ENCODE results near the gene SCD5. TPM values are rescaled to one million over a fixed set of nuclear protein-coding genes. Genes with fewer than 3 reads are reported as not detected.

SCD5 gene
- total and polyA plus RNA-seq, 2 of the 13 experiments (the other 11 are each of a cell fraction or from before 2014, with no cell fraction given), result not detected

DNA sequence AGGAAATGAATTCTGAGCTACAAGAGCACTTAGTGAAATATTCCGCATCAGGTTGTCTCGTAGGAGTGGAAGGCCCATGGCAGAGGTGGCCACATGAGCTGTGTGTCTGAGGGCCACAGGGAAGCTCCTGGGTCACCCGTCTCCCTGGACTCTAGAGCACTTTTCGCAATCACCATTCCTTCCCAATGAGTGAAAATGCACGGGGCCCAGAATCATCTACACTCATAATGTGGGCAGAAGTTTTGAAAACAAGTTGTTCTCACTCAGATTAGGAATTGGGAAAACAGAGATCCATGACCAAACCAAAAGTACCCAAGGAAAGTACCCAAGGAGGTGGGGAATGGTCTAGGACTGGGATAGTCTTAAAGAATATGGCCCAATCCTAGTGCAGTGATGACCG is 94.4 kb downstream of the SCD5 start (continued):
- TF ChIP-seq, protein P1, sequence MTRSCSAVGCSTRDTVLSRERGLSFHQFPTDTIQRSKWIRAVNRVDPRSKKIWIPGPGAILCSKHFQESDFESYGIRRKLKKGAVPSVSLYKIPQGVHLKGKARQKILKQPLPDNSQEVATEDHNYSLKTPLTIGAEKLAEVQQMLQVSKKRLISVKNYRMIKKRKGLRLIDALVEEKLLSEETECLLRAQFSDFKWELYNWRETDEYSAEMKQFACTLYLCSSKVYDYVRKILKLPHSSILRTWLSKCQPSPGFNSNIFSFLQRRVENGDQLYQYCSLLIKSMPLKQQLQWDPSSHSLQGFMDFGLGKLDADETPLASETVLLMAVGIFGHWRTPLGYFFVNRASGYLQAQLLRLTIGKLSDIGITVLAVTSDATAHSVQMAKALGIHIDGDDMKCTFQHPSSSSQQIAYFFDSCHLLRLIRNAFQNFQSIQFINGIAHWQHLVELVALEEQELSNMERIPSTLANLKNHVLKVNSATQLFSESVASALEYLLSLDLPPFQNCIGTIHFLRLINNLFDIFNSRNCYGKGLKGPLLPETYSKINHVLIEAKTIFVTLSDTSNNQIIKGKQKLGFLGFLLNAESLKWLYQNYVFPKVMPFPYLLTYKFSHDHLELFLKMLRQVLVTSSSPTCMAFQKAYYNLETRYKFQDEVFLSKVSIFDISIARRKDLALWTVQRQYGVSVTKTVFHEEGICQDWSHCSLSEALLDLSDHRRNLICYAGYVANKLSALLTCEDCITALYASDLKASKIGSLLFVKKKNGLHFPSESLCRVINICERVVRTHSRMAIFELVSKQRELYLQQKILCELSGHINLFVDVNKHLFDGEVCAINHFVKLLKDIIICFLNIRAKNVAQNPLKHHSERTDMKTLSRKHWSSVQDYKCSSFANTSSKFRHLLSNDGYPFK (CRISPR knock-in tag; IDR thresholded peaks at IDR 0.05; ENCODE audit: borderline replicate concordance), result no peak
- no peak for TF ChIP-seq KDM3A (CRISPR knock-in tag; IDR thresholded peaks at IDR 0.05; ENCODE audit: low read depth)
- TF ChIP-seq ZNF513 (CRISPR knock-in tag; conservative IDR thresholded peaks at IDR 0.05), result no peak
- no peak for TF ChIP-seq MYPOP (CRISPR knock-in tag; IDR thresholded peaks at IDR 0.05)
- TF ChIP-seq ZNF883 (CRISPR knock-in tag; IDR thresholded peaks at IDR 0.05; ENCODE audit: not compliant biosample characterization), result no peak
- no peak for TF ChIP-seq SIX4 (CRISPR knock-in tag; IDR thresholded peaks at IDR 0.05)
- TF ChIP-seq ZNF460 (CRISPR knock-in tag; IDR thresholded peaks at IDR 0.05; ENCODE audit: borderline replicate concordance), result no peak
- TF ChIP-seq, protein P2, sequence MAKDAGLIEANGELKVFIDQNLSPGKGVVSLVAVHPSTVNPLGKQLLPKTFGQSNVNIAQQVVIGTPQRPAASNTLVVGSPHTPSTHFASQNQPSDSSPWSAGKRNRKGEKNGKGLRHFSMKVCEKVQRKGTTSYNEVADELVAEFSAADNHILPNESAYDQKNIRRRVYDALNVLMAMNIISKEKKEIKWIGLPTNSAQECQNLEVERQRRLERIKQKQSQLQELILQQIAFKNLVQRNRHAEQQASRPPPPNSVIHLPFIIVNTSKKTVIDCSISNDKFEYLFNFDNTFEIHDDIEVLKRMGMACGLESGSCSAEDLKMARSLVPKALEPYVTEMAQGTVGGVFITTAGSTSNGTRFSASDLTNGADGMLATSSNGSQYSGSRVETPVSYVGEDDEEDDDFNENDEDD (CRISPR knock-in tag; IDR thresholded peaks at IDR 0.05; ENCODE audit: borderline replicate concordance), result no peak
- TF ChIP-seq ZNF788 (CRISPR knock-in tag; IDR thresholded peaks at IDR 0.05; ENCODE audit: borderline replicate concordance), result no peak
- TF ChIP-seq SMYD3 (CRISPR knock-in tag; IDR thresholded peaks at IDR 0.05), result no peak
- TF ChIP-seq REPIN1 (CRISPR knock-in tag; IDR thresholded peaks at IDR 0.05; ENCODE audit: borderline replicate concordance, low read depth), result no peak
- TF ChIP-seq MXD4 (CRISPR knock-in tag; IDR thresholded peaks at IDR 0.05), result no peak
- no peak for TF ChIP-seq ZNF652 (CRISPR knock-in tag; IDR thresholded peaks at IDR 0.05; ENCODE audit: borderline replicate concordance, low read depth)
- no peak for TF ChIP-seq RNF2 (conservative IDR thresholded peaks at IDR 0.05; ENCODE audit: low read depth)
- no peak for TF ChIP-seq GATAD1 (CRISPR knock-in tag; IDR thresholded peaks at IDR 0.05)
